Activated effector memory CD4-positive, alpha-beta T cell treated with Interleukin-2 at 50 U/mL for 16 hours (primary cell): Measurements from ENCODE around the gene HEG1.
"Not testable (repeated sequence)": the region's sequence is repeated elsewhere in the genome, so short reads cannot be mapped to it uniquely, and the experiment has no call there.

ENCODE experiments used
- DNase-seq: peaks from one replicate; pipeline ENCODE4 v3.0.0-alpha.2; 2020

The HEG1 gene

DNA sequence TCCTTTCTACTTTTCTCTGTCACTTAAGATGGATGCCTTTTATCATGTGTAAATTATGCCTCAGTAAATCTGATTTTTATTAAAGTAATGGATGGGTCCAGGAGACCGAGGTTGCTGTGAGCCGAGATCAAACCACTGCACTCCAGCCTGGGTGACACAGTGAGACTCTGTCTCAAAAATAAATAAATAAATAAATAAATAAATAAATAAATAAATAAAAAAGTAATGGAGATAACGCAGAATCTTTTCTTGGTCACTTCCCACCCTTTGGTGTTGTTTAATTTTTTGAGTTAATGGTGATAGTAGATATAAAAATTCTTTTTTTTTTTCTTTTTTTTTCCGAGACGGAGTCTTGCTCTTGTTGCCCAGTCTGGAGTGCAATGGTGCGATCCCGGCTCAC is 77.2 kb downstream of the HEG1 start:
- DNase-seq: no peak

DNA sequence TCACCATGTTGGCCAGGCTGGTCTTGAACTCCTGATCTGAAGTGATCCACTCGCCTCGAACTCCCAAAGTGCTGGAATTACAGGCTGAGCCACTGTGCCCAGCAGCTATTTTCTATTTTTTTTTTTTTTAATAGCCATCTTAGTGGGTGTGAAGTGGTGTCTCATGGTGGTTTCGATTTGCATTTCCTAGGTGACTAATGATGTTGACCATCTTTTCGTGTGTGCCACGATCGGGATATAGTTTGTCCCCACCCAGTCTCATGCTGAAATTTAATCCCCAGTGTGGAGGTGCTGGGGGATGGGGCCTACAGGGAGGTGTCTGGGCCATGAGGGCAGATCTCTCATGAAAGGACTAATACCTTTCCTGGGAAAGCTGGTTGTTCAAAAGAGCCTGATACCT is 79.4 kb downstream of the HEG1 start:
- DNase-seq: no peak

DNA sequence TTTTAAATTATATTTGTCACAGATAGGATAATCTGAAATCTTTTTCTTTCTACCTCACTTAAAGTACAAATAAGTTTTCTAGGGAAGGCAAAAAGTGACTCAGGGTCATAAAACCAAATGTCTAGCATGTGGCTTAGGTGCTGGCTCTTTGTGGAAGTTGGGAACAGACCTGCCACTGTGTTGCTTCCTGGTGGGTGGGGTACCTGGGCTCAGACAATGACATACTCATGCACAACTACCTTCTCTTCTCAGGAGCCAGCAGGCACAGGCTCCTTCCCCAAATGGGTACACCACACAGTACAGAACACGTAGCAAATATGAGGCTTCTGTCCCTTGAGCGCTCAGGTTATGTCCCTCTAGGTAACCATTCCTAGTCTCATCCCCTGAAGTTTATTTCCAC is 81.1 kb downstream of the HEG1 start:
- DNase-seq: no peak

DNA sequence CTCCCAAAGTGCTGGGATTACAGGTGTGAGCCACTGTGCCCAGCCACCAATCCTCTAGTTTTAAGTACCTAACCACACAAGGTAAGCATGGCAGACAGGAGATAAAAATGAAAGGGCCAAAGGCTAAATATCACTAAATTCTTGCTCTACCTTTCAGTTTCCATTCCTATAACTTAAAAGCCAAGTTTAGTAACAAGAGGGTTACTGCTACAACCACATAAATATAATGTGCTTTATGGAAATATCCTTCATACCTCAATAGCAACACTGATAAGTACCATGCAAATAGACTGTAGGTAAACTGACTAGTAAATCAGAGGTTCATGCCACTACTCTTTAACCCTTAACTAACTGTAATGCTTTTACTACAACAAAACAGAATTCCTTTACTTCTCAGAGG is 82.5 kb downstream of the HEG1 start:
- no peak for DNase-seq

DNA sequence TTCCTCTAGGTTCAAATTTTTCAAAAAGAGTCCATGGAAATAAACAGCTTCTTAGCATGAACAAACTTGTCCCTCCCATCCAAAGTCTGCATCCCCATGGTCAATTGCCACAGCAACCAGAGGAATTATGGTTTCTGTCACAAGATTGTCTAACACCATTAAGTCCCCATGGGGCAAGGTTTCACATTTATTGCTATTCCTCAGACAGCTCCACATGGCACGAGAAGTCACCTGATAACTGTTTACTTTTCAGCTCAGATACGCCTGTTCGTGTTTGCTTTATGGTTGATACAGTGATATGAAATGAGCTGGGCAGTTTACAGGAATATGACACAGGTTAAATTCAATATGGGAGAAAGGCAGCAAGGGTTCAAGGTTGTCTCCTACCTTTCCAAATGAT is 83.3 kb downstream of the HEG1 start:
- DNase-seq: no peak

DNA sequence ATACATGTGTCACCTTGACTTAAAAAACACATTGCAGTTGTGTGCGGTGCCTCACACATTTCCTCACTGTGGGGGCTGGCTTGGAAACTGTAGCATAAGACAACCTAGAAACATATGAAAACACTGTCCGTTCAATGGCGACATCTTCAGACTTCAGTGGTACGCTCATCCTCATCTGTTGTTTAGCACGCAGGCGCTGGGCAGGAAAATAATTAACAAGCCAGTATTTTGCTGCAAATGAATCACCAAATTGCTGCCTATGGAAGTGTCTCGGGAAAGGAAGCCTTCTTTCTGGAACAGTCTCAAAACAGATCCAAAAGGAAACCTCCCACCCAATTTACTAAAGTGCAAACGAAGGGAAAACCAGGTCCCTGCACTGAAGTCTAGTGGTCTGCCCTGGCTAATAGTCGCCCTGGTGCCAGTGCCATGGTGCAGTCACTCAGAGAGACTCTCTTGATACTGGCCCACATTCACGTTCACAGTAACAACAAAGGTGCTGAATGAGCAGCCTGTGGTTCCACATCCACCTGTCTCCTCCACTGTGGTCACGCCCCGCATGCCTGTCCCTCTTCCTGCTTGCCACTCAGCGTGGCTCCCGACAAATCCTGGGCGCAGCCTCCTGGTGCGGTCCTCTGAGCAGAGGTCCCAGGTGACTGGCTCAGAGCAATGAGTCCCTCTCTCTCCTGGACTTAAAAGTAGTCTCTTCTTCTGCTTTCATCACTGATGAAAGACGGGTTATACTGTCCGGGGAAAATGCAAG is 85.7 kb downstream of the HEG1 start:
- no peak for DNase-seq

DNA sequence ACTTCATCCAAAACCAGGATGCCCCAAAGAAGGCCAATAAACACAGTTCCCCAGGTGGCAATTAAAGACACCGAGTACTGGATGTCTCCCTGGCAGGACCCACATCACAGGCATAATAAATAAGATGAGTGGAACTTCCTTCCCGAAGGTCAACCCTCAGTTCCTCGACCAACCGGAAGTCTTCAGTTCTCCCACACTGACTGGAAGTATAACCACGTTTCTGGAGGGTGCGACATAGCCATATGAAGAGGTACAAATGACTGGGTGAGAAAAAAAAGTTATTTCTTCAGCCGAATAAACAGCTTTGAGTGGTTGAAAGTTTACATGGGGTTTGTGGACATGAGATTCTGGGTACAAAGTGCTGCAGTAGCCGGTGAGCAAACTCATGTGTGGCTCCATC is 86.6 kb downstream of the HEG1 start:
- no peak for DNase-seq

DNA sequence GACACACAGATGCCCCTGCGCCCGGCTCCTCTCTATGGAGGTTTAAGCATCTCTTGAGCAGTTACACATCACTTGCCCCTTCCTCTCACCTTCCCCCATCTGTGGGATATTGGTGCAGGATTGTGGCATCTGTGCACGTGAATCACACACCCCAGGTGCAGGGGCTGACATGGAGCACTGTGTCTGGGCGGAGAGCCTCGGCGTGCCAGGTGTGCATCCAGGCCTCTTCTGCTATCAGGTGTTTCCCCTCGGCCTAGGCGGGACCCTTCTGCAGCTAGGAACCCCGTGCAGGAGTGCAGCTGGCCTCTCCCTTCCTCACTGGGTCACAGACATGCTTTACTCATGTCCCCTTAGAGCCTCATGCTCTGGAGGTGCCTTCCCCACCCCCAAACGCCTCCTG is 87.8 kb downstream of the HEG1 start:
- DNase-seq: no peak

DNA sequence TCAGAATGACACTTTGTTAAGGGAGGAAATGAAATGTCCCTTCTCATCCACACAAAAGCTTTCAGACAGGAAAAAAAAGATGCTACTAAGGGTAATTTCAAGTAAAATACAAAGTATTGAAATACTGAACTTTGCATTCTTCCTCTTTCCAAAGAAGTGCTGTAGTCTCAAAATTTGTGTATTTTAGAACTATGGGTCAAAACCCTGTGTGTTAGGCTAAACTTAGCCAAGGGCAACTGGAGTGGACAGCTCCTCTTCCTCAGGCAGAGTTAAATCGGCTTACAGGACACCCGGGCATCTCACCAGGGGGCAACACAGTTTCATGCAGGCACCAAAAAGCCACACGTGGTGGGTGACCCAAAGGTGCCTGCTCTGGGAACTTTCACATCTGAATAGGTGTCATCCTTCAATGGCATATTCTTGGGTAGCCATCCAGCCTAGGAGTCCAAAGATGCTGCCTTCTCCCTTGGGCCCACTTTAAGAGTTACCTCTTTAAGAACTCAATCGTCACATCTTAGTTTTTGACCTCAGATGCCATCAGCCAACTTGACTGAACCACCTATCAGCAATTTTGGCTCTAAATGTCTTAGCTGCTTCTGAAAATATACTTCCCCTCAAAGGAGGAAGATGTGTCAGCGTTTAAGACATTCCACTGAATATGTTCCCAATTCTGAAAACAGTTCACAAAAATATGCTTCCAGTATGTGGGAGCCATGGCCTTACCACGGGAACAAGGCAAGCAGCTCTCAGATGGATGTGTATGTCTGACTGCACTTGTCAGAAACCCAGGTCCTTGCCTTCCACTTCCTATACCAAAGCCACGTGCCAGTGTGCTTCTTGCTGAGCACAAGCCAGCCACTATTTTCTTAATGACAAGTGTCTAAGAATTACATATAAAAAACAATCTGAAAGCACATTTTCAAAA is 89.0 kb downstream of the HEG1 start:
- DNase-seq: no peak

DNA sequence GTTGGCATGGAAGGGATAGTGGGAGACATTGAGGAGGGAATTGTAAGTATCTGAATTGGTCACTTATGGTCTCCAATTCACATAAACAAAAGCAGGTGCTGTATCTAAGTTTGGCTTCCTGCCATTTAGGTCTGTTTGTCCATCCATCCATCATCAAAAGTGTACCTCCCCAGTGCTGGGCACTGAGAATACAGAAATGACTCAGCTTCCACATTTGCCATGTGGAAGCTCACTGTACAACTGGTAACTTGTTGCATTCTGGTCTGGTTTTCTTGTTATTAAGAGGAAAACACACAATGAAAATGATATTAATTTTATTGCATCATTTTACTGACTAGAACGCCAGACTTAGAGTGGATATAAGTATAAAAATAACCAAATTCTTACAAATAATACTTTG is 90.4 kb downstream of the HEG1 start:
- no peak for DNase-seq

DNA sequence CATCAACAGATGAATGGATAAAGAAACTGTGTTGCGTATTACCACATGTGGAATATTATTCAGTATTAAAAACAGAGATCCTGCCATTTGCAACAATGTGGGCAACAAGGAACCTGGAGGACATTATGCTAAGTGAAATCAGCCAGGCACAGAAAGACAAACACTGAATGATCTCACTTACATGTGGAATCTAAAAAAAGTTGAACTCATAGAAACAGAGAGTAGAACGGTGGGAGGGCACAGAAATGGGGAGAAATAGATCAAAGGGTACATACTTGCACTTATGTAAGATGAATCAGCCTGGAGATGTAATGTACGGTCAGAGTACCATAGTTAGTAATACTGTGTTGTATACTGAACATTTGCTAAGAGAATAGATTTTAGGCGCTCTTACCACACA is 91.4 kb downstream of the HEG1 start:
- no peak for DNase-seq

DNA sequence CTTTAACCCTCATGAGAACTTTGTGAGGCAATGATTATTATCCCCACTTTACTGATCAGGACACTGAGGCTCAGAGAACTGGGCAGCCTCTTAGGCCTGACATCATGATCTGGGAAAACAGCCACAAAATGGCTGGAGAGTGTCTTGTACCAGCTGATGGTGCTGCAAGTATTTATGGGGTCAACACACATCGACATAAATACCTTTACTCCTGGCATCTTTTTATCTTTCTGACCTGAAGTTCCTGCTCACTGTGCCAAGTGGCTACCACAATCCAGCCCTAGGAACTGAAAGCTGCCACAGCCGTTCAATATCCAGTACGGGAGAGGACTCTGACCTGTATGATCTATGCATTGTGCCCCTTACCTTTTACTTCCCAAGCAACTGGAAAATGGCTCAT is 92.0 kb downstream of the HEG1 start:
- DNase-seq: no peak

DNA sequence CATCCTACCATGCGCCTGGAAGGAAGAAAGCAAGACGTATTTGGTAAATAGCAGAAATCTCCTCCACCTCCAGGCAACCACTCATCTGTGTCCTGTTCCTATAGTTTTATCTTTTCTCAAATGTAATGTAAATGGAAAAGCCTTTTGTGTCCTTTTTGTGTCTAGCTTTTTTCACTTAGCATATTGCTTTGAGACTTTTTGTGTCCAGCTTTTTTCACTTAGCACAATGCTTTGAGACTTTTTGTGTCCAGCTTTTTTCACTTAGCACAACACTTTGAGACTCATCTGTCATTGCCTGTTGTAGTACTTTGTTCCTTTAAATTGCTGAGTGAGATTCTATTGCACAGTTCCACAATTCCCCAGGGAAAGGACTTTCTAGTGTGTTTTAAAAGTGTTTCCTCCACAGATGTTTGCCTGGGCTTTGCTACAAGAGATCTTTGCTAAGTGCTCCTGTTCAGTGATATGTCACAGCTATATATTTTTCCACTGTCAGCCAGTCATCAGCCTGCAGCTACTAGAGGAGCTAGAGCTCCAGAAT is 93.3 kb downstream of the HEG1 start:
- no peak for DNase-seq

DNA sequence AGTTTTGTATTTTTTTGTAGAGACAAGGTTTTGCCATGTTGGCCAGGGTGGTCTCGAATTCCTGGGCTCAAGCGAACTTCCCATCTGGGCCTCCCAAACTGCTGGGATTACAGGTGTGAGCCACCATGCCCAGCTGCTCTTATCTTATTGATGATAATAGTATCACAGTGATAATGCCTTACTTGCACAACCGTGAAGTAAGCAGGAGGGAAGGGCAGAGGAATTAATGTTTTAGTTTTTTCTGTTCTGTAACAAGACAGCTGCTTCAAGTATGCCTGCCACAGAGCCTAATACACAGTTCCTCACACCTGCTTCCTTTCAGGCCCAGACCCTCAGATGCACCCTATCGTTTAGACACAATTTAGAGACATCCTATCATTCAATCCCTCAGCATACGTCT is 95.1 kb downstream of the HEG1 start:
- DNase-seq: no peak

DNA sequence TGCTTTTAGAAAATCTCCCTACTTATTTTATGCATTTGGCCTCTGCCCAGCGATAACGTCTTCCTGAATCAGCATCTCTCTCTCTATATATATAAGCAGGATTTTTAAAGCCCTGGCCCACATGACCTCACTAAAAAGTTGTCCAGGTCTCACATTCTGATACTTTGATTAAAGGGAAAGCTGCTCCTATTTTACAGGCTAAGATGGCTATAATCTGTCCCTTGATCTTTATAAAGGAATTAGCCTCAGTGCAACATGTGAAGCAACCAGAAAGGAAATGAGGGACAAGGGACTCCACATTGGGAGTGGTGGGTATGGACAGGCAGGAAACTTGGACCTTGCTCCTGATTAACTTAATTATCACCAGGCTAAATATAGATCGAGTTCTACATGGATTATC is 95.7 kb downstream of the HEG1 start:
- DNase-seq: no peak

DNA sequence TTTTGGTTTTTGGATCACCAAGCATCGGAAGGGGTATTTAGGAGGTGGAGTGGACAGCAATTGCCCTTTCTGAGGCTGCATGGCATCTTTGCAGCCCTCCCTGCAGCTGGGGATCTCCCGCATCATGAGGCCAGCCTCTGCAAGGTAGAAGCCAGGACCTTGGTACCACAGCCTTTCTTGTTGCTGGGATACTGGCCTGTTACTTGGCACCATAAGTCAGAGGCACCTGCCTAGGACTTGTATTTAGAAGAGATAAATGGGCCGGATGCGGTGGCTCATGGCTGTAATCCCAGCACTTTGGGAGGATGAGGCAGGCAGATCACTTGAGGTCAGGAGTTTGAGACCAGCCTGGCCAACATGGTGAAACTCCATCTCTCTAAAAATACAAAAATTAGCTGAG is 97.8 kb downstream of the HEG1 start:
- not testable (repeated sequence) for DNase-seq

DNA sequence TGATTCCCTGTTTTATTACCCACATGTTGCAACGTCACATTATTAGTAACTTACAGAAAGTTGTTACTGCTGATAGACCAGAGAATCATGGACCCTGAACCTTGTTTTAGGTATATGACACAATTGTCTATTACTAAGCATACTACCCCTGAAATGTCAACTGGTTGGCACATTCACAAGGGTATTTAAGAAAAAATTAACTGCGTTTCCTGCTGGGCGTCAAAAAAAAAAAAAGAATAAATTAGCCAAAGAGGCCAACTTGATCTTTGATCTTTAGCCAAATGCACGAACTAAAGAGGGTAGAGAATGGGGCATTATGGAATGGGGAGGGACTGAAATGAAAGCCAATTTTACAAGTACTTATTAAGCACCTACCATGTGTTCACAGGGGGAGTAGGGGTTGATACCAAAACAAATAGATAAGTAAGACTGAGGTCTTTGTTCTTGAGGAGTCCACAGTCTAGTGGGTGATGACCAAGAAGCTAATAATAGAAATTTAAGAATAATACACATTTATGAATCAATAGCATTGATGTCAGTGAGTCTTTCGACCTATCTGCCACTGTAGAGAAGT is 103.4 kb downstream of the HEG1 start:
- DNase-seq: no peak

DNA sequence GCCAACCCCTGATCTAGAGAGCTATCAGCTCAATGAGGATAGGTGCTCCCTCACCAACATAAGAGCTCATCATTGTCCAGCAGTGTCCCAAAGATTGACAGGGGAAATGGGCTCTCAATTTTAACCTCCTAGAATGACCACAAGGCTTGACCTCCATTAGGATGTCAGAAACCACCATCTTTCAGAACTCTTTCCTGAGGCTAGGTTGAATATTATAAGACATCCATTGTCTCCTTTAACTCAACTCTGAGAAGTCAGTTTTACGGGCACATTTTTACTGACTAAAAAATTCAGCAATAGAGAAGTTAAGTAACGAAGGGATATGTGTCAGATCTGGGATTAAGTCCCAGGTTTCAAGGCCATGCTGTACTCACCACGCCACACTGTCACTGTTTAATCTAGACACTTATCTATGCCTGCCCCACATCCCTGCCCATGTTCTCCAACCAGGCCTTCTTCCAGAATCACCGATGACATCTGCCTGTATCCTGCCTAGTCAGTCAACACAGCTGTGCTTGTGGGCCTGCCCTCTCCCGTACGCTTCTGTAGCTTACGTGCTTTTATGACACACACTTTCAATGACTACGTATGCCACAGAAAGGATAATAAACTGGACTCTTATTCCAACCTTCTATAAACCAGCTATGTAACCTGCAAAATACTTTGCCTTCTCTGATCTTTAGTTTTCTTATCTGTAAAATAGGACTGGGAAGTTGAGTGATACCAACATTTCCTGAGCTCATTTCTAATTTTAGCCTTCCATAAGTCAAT is 104.1 kb downstream of the HEG1 start:
- no peak for DNase-seq

DNA sequence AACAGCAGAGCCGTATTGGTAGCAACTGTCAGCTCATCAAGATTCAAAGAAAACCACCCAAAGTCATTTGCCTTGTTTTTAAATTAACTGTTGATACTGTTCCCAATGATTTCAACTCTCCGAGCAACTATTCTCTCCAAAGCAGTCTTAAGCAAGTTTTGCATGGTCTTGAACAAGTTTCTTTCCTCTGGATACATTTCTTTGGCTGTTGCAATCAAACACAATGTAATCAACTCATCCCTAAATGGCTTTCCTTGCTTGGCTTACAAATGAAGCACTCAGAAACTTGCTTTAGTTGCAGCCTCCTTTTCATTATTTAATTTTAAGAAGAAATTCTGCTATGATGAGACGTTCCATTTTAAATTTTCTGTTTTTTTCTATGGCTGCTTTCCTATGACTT is 105.8 kb downstream of the HEG1 start:
- DNase-seq: no peak

DNA sequence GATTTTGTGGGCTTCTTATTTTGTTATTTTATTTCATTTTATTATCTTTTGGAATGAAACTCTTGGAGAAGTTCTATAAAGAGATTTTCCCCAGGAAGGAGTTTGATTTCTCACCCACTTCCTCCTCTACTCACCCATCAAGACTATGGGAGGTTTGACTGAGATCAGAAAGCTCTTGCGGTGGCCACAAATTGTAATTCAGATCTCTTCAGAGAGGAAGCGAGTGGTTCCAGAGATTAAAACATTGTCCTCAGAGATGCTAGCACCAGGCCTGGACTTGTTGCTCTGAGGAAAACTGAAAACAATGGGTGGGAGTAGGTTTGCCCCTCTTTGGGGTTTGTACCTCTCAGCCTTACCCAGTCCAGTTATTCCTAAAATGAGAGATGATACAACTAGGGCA is 113.2 kb downstream of the HEG1 start:
- DNase-seq: no peak

DNA sequence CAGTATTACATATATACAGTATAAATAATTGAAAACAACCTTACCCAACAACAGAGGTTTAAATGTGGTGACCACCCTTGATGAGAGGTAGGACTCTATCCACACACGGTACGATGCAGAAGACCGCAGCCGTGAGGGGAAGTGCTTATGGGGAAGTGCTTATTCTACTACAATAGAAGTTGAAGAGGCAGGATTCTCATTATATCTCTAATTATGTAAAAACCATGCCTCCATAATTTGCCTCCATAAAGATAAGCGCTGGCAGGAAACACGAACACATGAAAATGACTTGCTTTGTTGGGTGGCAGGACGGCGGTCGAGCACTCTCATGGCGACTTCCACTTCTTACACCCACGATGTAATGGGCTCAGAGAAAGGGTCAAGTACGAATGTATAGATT is 114.0 kb downstream of the HEG1 start:
- DNase-seq: no peak

DNA sequence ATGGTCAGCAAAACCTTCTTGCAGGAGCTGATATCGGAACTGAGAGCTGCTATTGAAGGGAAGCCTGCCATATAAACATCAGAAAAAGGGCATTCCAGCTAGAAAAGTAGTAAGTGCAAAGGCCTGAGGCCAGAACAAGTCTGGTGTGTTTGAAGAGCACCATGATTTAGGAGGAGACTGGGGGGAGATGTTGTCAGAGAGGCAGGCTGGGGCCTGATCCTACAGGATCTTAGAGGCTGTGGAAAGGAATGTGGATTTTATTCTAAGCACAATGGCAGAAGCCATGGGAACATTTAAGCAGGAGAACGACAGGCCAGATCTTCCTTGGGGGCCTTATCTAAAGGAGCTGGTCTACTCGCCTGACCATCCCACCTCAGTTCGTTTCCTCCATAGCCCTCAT is 116.1 kb downstream of the HEG1 start:
- no peak for DNase-seq

DNA sequence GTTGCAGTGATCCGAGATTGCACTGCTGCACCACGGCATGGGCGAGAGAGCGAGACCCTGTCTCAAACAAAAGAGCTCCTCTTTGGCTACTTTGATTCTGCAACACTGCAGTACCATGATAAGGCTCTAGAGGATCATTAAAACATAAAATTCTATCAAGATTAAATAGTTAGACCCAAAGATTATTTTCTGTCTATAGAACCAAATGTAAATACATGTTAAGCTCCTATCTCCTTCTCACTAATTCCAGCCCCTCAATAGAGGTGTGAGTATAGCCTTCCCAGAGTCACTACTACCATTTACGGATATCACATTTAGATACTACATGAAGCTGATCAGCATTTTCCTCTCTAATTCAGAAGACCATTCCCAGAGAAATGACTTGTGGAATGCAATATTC is 116.9 kb downstream of the HEG1 start:
- DNase-seq: no peak
